ENCODE data around the gene OR10H3. TPM values are rescaled to one million over a fixed set of nuclear protein-coding genes. Genes with fewer than 3 reads are reported as not detected.

Gene OR10H3, protein sequence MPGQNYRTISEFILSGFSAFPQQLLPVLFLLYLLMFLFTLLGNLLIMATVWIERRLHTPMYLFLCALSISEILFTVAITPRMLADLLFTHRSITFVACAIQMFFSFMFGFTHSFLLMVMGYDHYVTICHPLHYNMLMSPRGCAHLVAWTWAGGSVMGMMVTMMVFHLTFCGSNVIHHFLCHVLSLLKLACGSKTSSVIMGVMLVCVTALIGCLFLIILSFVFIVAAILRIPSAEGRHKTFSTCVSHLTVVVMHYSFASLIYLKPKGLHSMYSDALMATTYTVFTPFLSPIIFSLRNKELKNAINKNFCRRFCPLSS
- total RNA-seq = not detected in 2 replicates
- long read RNA-seq = 0 reads

DNA sequence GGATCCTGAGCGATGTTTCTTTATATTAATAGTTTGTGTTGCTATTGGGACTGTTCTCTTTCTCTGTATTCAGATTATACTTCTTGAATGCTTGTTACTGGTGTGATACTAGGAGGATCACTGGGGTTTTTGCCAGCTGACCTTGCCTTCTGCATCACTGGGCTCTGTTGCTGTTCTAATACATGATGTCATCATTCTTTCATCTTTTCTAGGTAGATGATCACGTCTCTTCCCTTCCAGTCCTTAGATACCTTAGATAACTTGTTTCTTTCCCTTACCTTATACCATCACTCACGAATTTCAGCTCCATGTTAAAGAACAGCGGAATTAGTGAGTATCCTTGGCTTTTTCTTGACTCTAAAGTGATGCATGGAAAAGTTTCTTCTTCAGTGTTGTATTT lies at the start of gene OR10H3:
Gene OR10H3, plus strand, starts transcription at position 264 of the 400 bp plus-strand sequence. CDS start 3,408 bp downstream, outside the sequence.
- no peaks in the 10 kb centered on the region for H3K27me3 Mint-ChIP-seq
- H3K4me3 Mint-ChIP-seq (ENCODE audit: low read depth) = no peak within 1 kb of the TSS
- peaks cover 57% of the 10 kb centered on the region for H3K9me3 Mint-ChIP-seq (ENCODE audit: low read depth)
- TF ChIP-seq CTCF (IDR thresholded peaks at IDR 0.05; ENCODE audit: unreplicated experiment) = no peak
- no peak for DNase-seq (ENCODE audit: low spot score, unreplicated experiment)
- H3K36me3 Mint-ChIP-seq (ENCODE audit: insufficient read depth) = peaks cover 2% of the 10 kb centered on the region
- no peak within 1 kb of the TSS for H3K27ac Mint-ChIP-seq
- no peaks in the 10 kb centered on the region for H3K4me1 Mint-ChIP-seq (ENCODE audit: low read depth)

GRCh38 chr19:15696654-15697194 lies 41.1 kb upstream of the OR10H3 start:
- no peak overlapping the region for H3K4me3 Mint-ChIP-seq (ENCODE audit: low read depth)
- peaks cover 2% of the 10 kb centered on the region for H3K36me3 Mint-ChIP-seq (ENCODE audit: insufficient read depth)
- no peaks in the 10 kb centered on the region for H3K27me3 Mint-ChIP-seq
- H3K27ac Mint-ChIP-seq = no peak overlapping the region
- H3K4me1 Mint-ChIP-seq (ENCODE audit: low read depth) = no peaks in the 10 kb centered on the region
- no peak for TF ChIP-seq CTCF (IDR thresholded peaks at IDR 0.05; ENCODE audit: unreplicated experiment)
- H3K9me3 Mint-ChIP-seq (ENCODE audit: low read depth) = peaks cover 39% of the 10 kb centered on the region
- no peak for DNase-seq (ENCODE audit: low spot score, unreplicated experiment)

DNA sequence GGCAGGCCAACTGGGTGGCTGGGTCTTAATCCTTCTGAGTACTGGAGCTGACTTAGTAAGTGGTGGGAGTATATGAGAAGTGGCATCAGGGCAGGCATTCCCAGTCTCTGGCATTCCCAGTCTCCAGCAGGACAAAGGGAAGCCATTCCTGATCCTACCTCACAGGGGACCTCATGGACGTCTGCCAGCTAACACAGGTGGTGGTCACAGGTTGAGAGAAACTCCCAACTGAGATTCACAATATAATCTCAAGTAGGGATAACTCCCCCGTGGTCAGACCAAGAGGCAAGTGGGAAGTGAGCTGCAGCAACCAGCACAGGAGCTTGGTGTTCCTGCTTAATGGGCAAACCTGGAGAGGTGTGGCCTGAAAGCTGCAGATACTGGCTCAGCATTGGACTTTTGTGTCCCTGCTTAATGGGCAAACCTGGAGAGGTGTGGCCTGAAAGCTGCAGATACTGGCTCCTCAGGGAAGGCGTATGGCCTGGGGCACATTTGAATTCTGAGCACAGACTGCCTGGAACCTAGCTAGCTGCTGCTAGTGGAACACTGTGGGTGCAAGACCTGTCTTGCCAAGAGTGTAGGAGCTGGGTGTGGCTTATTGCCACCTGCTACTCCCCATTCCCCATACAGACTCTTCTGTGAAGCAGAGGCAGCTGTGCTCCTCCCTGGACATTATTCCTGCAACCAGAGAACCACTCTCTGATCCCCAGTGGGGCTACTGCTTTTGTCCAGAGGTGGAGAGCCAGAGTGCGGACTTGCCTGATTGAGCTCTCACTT lies 35.8 kb upstream of the OR10H3 start:
- no peak overlapping the region for H3K27ac Mint-ChIP-seq
- no peak for TF ChIP-seq CTCF (IDR thresholded peaks at IDR 0.05; ENCODE audit: unreplicated experiment)
- no peak overlapping the region for H3K4me3 Mint-ChIP-seq (ENCODE audit: low read depth)
- no peaks in the 10 kb centered on the region for H3K4me1 Mint-ChIP-seq (ENCODE audit: low read depth)
- peaks cover 2% of the 10 kb centered on the region for H3K36me3 Mint-ChIP-seq (ENCODE audit: insufficient read depth)
- no peak for DNase-seq (ENCODE audit: low spot score, unreplicated experiment)
- no peaks in the 10 kb centered on the region for H3K27me3 Mint-ChIP-seq
- H3K9me3 Mint-ChIP-seq (ENCODE audit: low read depth) = peaks cover 44% of the 10 kb centered on the region

DNA sequence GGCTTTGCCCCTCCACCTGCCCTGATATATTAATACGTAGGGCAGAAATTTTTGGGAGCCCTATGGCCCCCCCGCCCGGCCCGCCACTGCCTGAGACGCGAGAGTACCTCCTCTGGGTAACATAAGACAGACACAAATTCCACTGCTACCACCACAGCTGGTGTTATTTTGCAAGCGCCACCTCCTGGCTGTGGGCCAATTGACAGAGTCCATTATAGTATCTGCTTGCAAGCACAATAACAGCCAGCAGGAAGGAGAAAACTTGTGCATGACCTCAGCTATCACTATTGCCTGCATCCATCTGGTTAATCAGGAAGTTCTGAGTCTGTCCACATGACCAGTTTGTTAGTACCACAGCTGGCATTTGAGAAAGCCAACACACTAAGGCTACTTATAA lies 35.3 kb upstream of the OR10H3 start:
- H3K27ac Mint-ChIP-seq = no peak overlapping the region
- no peak for TF ChIP-seq CTCF (IDR thresholded peaks at IDR 0.05; ENCODE audit: unreplicated experiment)
- H3K4me3 Mint-ChIP-seq (ENCODE audit: low read depth) = no peak overlapping the region
- H3K4me1 Mint-ChIP-seq (ENCODE audit: low read depth) = no peaks in the 10 kb centered on the region
- no peak for DNase-seq (ENCODE audit: low spot score, unreplicated experiment)
- H3K9me3 Mint-ChIP-seq (ENCODE audit: low read depth) = peaks cover 40% of the 10 kb centered on the region
- peaks cover 2% of the 10 kb centered on the region for H3K36me3 Mint-ChIP-seq (ENCODE audit: insufficient read depth)
- no peaks in the 10 kb centered on the region for H3K27me3 Mint-ChIP-seq

DNA sequence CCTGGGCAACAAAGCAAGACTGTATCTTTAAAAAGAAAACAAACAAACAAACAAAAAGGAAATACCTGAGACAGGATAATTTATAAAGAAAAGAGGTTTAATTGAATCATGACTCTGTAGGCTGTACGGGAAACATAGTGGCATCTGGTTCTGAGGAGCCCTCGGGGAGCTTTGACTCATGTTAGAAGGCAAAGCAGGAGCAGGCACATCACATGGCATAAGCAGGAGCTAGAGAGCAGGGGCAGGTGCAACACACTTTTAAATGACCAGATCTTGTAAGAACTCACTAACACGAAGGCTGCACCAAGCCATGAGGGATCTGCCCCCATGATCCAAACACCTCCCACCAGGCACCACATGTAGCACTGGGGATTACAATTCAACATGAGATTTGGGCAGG lies 23.1 kb upstream of the OR10H3 start:
- TF ChIP-seq CTCF (IDR thresholded peaks at IDR 0.05; ENCODE audit: unreplicated experiment) = no peak
- H3K4me1 Mint-ChIP-seq (ENCODE audit: low read depth) = no peaks in the 10 kb centered on the region
- no peak for DNase-seq (ENCODE audit: low spot score, unreplicated experiment)
- H3K9me3 Mint-ChIP-seq (ENCODE audit: low read depth) = peaks cover 60% of the 10 kb centered on the region
- no peak overlapping the region for H3K27ac Mint-ChIP-seq
- H3K4me3 Mint-ChIP-seq (ENCODE audit: low read depth) = no peak overlapping the region
- H3K36me3 Mint-ChIP-seq (ENCODE audit: insufficient read depth) = peaks cover 2% of the 10 kb centered on the region
- no peaks in the 10 kb centered on the region for H3K27me3 Mint-ChIP-seq

Data from progenitor cell of endocrine pancreas (in vitro differentiated cells).